GM21390 (cell line): Measurements from ENCODE around the gene RPS2.
A peak's percentile ranks its signal among the peaks of the same experiment; 100 is the strongest.
"Not testable (repeated sequence)": the region's sequence is repeated elsewhere in the genome, so short reads cannot be mapped to it uniquely, and the experiment has no call there.

Experiments used
- ATAC-seq: cut with Tn5 transposase; IDR thresholded peaks from one replicate; pipeline ENCODE4 v1.9.1; 2021; ENCODE audit not compliant: unreplicated experiment

The RPS2 gene

DNA sequence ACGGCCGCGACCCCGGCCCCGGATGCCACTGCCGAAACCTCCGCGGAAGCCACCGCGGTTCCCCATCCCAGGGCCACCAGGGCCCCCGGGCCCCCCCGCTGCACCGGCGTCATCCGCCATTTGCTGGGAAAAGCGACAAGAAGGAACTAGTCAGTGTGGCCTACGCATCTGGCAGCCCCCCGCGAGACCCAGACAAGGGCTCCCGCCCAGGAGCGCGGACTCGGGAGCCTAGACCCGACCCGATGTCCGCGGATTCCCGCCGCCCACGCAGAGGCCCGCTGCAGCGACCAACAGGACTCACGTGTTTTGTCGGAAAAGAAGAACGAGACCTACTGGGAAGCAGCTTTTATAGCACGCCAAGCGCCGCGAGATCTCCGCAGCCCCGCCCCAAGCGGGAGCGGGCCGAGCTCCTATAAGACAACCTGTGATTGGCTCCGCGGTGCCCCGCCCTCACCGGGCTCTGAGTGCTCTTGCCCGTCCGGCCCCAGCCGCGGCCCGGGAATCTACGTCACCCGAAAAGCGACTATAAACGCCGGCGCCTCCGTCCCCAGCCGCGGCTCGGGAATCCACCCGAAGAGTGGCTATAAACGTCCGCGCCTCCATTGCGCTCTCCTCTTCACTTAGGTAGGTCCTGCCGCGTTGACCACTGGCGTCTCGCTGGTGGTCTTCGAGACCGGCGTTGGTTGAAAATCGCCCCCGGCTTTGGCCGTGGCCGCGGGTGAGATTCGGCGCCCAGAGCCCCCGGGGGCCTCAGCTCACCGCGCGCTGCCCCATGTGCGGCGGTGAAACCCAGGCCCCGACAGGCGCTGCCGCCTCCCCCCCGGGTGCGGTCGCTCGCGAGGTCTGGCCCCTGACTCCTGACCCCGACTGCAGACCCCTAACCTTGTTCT, at the start of gene RPS2:
Gene RPS2 (minus strand): TSS at position 321 of the 890 bp plus-strand sequence. CDS start 201 bp downstream, at position 120.
- ATAC-seq = peak; percentile 78

DNA sequence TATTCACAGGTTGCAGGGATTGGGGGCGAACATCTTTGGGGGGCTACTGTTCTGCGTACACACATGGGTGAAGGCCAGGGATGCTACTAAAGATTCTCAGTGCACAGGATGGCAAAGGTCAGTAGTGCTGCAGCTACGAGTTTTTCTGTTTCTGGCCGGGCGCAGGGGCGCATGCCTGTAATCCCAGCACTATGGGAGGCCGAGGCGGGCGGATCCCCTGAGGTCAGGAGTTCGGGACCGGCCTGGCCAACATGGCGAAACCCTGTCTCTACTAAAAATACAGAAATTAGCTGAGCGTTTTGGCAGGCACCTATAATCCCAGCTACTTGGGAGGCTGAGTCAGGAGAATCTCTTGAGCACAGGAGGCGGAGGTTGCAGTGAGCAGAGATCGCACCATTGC, 48.9 kb upstream of the RPS2 start:
- no peak for ATAC-seq

DNA sequence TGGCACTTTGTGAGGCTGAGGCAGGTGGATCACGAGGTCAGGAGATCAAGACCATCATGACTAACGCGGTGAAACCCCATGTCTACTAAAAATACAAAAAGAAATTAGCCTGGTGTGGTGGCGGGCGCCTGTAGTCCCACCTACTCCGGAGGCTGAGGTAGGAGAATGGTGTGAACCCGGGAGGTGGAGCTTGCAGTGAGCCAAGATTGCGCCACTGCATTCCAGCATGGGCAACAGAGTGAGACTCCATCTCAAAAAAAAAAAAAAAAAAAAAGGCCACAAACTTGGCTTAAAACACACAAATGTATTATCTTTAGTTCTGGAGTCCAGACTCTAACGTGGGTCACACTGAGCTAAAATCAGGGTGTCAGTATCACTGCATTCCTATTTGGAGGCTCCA, 47.1 kb upstream of the RPS2 start:
- not testable (repeated sequence) for ATAC-seq

DNA sequence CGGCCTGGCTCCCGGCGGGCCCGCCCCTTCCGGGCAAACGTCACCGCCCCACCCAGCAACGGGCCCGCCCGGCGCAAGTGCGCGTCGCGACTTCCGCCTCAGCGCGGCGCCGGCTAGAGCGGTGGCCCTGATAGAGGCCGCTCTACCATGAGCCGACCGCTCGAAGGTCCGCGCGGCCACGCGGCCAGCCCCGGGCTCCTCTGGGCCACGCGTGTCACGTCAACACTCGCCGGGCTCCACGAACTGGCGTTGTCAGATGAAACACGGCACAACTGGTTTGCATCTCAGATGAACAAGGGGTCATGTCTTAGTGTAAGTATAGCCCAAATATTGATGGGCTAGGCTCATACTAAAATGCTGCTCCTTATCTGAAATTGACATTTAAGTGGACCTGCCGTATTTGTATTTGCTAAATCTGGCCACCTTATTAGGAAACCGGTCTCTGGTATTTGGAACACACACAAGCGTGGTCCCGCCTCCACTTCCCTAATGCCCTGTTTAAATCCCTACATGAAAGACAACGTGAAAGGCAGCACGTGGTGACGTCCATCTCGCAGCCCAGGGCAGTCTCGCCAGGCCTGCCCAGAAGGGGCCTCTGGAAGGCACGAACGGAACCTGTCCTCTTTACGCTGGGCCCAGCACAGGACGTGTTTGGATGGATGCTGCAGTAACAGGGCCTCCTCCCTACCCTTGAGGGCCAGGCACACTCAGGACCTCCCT, 45.3 kb upstream of the RPS2 start, which contains the start of gene ZNF598:
Gene ZNF598 (minus strand): TSS at position 31 of the 720 bp plus-strand sequence.
- ATAC-seq = peak; percentile 86

DNA sequence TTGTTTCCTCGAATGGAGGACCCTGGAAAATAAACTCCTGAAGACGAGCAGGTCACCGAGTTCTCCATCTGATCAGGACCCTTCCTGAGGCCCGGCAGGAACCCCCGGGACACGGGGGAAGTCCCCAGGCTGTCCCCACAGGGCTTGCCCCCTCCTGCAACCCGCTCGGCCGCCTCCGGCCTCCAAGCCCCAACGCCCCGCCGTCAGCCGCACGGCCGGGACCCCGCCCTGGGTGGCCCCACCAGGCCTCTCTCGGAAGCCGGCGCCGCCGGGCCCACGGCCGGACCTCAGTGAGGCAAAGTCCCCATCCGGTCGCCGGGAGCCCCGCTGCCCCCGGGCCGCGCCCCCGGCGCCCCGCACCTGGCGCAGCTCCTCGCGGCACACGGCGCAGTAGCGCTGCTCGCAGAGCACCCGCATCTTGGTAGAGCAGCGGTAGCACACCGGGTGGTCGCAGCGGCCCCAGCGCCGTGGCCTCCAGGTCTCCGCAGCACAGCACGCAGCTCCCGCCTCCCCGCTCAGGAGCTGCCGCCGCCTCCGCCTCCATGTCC, 44.6 kb upstream of the RPS2 start:
- peak; percentile 36 for ATAC-seq

DNA sequence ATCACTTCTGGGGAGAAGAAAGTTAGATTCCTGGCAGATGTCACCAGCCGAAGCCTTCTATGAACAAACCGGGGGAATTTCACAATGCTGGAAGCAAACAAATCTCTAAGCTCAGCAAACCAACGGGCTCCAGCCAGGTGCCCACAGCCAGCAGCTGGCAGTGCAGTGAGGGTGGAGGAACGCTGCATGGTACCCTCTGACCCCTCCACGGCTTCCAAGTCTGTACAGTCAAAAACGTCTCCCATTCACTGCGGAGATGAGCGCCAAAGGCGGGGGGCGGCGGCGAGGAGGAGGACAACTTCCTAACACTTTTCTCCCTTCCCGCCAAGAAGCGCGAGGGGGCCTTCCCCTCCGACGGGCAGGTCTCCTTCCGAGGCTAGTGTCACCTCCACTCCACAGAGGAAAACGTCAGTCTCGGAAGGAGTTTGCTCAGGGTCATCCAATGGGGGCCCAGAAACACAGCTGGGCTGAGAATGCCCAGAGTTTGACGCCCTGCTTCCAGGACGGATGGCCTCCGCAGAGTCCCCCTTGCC, 44.1 kb upstream of the RPS2 start:
- no peak for ATAC-seq

DNA sequence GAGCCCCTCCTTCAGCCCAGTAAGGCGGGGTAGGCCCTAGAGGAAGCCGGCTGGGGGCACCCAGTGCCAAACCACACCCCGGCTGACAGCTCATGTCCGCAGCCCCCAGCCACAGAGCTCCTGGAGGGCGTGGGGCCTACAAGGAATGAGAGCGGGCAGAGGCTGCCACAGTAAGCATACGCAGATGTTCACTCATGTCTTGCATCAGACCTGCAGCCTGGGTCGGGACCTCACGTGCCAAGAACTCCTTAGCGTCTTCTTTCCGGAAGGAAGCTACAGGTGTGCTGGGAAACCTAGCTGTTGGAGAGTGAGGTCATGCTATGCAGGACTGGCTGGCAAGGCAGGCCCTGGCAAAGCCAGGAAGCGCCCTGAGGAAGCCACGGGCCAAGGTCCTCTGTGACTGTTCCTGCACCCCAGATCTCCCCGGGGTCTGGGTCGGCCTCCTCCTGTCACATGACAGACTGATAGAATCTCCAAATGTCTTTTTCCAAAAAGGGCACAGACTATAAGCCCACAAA, 43.4 kb upstream of the RPS2 start:
- ATAC-seq = no peak

DNA sequence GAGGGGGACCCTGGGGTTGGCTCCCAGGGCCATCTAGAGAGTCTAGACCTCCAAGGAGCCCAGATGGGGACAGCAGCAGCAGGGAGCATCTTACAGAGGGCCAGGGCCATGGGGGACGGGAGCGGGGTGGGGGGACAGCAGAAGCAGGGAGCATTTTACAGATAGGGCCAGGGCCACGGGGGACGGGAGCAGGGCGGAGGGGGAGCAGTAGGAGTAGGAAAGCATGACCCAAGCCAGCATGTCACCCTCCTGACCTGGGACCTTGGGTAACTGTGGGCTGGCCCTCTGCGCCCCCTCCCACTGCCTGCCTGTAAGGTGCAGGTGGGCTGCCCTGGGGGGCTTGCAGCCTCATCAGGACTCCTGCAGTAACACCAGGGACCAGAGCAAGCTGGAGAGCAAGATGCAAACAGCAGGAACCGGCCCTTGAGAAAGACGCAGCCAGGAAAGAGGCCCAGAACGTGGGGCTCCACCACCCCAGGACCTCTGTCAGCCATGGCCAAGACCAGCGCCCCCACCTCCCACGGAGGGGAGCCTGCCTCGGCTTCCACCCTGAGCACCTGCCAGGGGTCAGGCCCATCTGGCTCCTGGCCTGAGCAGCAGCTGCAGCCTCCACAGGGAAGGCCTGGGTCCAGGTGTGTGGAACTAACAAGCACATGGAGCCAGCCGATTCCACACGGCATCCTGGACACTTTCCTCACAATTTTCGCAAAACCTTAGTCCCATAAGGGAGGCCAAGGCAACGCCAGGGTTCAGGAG, 42.6 kb upstream of the RPS2 start:
- no peak for ATAC-seq

DNA sequence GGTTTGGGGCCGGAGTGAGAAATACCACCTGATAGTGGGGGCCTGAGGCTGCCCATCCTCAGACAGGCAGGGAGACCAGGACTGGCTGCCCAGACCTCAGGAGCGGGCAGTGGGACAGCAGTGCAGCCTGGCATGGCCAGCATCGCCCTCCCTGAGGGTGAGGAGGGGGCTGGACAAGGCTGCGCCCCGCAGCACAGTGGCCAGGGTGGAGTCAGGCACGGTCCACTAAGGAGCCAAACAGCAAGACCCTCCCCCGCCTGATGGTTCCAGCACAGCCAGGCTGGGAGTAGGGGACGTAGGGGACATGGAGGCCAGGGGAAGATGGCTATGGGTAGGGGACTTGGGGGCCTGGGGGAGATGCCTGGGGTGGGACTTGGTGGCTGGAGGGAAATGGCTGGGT, 41.7 kb upstream of the RPS2 start:
- no peak for ATAC-seq

DNA sequence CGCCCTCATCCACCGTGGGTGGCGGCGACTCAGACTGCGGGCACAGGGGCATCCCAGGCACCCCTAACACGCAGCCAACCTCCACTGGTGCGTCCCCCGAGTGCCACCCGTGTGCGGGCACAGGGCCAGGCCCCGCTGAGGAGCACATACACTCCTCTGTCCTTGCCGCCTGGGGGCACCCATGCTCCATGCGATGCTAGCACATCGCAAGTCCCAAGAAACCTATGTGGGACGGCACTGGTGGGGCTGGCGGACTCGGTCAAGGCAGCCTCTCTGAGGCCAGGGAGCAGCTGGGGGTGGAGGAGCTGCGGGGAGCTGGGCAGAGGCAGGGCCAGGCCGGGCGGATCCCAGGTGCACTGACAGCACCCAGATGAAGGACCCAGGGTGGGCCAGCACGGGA, 41.0 kb upstream of the RPS2 start:
- ATAC-seq = no peak

DNA sequence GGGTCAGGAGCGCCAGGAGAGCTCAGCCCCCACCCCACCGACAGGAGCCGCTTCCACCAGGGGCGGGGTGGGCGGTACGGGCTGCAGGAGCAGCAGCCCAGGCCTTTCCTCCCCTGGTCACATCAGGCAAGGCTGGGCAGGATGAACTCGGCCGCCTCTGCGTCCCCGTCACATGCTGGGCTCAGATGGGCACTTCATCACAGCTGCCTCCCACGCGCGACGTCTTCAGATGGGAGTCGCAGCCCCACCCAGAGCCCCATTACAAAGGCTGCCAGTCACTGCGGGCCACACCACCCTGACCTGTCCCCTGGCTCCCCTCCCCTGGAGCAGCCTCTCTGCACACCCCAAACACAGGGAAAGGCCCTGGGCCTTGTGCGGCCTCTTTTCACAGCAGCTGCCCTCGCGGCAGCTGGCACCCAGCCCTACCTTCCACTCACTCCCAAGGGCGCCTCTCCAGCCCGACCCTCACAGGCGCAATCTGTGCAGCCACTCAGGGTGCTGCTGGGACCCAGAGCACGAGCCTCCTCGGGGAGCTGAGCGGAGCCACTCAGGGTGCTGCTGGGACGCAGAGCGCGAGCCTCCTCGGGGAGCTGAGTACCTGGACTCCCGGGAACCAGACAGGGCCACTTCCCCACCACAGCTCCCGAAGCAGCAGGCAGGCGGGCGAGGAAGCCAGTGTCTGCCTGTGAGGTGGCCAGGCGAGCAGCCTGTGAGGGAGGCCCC, 40.3 kb upstream of the RPS2 start:
- ATAC-seq = no peak

DNA sequence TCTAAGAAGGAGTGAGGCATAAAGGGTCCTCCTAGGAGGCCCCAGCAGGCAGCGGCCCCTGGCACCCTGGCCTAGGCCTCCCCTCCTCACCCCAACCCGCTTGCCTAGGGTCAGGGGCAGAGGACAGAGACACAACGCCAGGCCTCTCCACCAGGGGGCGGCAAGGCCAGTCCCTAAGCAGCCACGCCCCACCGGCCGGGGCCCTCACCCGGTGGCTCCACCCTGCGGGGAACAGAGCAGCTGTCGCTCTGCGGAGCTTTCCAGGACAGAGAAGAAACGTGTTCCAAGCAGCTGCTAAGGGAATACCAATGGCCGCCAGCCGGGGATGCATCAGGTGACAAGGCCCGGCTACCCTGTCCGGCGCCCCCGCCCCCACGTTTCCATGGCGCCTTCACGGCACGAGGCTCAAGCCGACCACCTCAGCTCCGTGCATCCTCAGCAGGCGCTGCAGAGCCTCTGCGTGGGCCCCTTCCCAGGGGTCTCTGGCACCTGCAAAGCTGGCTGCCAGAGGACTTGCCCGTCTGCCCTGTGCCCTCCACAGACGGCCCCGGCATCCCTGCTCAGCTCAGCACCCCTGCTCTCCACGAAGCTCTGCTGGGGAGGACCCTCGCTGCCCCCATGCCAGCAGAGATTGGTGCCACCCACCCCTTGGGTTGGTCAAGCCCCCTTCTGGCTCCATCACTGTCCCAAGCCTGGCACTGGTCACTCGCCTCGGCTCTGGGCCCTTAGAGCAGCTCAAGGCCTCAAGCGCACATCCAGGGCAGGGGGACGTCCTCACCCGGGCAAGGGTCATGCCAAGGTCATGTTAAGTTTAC, 39.4 kb upstream of the RPS2 start:
- ATAC-seq = peak; percentile 63

DNA sequence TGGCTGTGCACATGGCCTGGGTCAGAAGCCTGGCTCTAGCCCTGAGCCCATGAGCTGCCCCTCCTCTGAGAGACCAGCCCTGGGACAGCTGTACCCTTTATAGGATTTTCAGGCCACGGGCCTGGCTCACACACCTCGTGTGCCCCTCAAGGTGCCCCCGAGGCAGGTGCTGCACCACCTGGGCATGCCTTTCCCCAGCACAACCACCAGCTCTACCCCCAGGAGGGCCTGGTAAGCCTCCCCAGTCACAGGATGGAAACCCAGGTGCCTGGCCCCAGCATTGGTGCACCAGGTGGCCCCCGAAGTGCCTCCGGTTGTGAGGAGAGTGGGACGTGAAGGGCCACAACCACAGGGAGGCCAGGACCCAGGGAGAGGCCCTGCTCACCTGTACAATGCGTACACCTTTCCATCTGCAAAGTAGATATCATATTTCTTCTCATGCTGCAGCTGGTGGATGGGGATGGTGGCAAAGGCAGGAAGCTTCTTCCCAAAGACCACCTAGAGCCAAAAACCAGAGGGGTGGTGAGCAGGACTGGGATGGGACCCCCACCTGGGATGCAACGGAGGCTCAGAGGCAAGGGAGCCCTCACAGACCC, 38.7 kb upstream of the RPS2 start:
- no peak for ATAC-seq

DNA sequence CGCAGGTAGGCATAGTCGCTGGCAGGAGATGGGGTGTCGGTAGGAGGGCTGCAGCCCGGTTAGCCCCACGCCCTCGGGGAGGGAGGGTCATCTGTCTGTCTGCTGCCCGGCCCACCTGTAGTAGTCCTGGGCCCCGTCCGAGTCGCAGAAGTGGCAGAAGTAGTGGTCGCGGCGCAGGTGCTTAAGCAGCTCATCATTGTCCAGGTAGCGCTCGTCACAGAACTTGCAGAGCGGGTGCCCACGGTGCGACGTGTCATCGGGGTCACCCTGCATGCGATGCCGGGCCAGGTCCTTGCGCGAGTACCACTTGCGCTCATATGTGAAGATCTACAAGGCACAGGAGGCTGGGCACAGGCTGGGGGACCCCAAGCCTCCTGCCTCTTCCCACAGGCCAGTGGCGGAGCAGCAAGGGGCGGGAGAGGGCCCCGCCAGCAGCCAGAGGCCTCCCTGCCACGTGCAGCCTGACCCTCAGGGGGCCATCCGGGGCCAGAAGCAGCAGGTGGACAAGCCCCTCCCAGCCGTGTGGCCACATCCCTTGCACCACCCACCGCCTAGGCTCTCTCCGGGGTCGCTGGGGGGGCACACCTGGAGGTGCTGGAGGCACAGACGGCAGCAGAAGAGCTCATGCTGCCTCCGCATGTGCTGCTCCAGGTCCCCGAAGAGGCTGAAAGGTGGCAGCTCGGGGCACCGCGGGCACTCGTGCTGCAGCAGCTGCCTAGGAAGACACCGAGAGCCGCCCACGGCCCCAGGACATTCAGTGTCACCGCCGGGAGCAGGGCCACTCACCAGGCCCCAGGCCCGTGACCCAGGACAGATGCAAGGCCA, 38.0 kb upstream of the RPS2 start:
- ATAC-seq = no peak

DNA sequence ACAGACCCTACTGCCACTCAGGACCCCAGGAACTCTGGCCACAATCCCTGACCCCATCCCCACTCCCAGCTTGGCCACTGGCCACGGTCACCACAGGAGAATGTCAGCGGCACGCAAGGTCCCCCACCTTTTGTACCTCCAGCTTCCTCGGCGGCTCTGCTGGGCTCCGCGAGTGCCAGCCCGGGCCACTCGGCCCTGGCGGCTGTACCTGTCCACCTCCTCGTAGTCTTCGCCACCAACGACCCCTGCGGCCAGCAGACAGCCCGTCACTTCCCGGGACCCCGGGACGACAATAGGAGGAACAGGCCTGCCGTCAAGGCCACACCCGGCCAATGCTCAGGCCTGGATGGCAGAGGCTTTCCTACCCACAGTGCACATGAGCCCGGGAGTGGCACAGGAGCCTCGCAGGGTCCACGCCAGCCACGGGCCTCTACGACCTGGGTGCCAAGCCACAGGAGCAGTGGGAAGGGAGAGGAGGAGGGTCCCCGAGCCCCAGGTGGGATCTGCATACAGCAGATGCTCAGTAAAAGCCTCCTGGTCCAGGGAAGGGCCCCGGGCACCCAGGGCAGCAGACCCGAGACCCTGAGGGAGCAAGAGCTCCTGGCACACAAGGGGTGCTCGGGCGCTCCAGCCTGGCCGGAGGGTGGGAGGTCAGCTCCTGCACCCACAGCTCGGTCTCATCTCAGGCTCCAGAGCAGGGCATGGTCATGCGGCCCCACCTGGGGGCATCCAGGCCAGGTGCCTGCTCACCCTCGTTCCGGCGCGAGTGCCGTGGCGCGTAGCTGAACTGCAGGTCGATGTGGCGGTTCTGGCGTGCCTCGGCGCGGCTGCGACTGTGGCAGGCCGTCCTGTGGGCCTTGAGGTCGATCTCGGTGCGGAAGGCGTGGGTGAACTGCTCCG, 37.1 kb upstream of the RPS2 start:
- ATAC-seq = no peak

DNA sequence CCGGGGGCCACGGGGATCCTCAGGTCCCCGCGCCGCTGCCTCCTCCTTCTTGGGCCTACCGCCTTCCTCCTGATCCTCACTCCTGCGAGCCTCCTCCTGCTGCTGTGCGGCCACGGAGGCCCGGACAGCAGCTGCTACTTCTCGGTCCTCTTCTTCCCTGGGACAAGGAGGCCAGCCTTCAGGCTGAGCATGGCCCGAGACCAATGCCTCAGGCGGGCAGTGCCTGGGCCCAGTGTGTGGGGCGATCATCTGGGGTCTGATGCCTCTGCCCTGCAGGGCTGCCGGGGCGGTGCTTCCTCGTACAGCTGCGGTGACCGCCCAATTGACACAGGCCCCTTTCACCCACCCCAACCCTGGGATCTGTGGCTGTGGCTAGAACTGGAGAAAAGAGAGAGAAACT, 36.4 kb upstream of the RPS2 start:
- ATAC-seq = no peak
